T-helper 2 cell (primary cell): ENCODE results near the gene SLC25A34.

Experiments used
- DNase-seq, 5 experiments: peaks; one replicate each; pipeline versions ENCODE4 v3.0.0 to v3.0.0-alpha.2; 2012 to 2022

The SLC25A34 gene

DNA sequence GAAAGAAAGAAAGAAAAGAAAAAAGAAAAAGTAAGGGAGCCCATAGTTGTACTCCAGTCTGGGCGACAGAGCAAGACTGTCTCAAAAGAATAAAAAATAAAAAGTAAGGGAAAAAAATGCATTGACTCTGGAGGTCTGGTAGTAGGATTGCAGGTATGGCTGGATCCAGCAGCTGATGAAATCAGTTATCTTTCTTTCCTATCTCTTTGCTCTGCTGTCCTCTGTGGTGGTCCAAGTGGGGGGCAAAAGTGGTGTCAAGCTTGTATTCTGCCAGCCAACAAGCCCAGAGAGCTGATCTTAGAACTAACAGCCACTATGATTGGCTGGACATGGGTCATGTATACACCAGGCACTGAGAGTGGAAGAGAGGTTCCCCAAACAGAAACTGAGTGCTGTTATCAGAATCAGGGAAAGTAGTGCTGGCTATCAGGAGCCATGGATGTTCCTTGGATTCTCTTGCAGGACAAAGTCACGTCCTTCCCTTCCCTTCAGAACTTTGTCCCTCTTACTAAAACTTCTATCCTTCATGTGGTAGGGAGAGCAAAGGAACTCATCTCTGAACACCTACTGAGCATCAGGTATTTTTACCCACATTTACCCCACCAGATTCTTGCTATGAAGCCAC is 19.1 kb downstream of the SLC25A34 start:
- no peak for DNase-seq

- DNase-seq, result no peak
These were observed 19.6 kb downstream of the SLC25A34 start for GRCh38 chr1:15755646-15756040.

- DNase-seq, result no peak
These were observed 20.3 kb downstream of the SLC25A34 start for GRCh38 chr1:15756143-15757015.

- no peak for DNase-seq
These were observed 21.0 kb downstream of the SLC25A34 start for GRCh38 chr1:15757016-15757543.

DNA sequence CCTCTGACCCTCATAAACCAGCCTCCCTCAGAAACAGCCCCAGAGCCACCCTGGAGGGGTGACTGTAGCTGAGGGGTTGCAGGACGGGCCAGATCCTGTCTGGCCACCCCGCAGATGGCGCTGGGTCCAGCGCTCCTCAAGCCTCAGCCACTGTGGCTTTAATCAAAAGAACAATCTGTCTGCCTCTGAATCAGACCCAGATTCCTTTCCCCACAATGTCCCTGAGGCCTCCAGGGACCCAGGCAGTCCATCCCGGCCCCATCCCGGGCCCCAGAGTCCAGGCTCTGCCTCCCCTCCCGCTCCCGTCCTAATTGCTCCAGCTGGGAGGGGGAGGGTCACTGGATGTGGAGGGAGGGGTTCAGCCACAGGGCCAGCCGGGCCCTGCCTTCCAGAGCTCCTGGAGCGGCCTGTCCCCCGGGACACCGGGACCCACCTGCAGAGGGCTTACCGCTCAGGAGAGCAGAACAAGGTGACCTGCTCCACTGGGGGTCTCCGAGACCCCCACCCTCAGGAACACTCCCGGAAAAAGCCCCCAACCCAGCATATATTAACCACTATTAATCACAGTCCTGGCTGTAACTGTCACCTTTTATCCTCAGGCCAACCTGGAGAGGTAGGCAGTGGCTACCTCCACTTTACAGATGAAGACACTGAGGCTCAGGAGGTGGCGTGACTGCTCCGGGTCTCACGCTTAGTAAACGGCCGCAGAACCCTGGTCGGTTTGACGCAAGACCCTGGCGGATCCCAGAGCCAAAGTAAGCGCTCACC is 21.7 kb downstream of the SLC25A34 start:
- DNase-seq, result no peak

DNA sequence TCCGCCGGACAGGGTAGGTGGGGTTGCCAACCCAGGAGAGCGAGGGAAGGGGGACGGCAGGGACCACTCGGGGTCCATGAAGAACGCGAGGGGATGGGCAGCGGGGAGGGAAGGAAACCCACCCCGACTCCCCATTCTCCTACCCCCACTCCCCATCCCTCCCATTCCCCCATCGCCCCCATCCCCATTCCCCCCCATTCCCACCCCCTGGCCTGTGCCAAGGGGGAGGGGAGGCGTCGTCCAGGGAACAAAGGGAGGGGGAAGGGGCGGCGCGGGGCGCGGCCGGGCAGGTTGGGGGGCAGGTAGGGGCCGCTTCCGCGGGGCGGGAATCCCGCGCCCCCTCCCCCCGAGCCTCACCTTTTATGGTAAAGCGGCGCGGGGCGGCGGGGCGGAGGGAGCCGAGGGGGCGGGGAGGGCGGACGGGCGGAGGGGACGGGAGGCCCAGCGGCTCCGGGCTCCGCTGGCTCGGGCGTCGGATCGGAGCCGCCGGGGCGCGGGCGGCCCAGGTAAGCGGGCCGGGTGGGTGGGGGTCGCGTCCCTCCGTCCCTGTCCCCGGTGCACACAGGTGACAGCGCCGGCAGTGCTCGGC is 22.4 kb downstream of the SLC25A34 start, which contains the start of gene FBLIM1:
TSS of gene FBLIM1 (plus strand) at position 453 of the 589 bp plus-strand sequence. CDS start 6,189 bp downstream, outside the sequence.
- no peak for DNase-seq

DNA sequence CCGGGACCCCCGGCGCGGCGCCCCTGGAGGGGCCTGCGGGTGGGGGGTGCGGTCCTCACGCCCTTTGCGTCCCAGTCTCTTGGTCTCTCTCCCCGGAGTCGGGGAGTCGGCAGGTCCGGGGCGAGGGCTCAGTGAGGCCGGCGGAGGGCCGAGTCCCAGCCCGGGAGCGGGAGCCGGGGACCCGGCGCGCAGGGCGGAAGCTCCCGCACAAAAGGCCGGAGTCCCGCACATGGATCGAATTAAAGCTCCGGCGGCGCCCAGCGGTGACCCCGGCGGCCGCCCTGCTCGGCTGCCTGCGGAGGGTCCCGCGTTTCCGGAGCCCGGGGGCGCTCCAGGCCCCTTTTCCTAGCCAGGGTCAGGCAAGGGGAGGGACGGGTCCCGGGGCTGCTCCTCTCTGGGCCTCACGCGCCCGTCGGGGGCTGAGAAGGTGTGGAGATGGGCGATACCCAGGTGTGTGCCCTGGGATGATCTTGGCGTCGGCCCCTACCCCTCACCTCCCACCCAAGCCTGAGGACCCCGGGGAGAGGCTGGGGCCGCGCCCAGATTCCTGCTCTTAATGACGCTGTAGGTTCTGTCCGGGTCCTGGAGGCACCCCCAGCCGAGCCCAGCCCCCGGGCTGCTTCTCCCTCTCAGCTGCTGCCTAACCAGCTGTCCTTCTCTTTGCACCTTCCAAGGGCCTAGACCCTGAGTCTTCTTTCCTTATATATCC is 23.0 kb downstream of the SLC25A34 start:
- DNase-seq, result no peak

DNA sequence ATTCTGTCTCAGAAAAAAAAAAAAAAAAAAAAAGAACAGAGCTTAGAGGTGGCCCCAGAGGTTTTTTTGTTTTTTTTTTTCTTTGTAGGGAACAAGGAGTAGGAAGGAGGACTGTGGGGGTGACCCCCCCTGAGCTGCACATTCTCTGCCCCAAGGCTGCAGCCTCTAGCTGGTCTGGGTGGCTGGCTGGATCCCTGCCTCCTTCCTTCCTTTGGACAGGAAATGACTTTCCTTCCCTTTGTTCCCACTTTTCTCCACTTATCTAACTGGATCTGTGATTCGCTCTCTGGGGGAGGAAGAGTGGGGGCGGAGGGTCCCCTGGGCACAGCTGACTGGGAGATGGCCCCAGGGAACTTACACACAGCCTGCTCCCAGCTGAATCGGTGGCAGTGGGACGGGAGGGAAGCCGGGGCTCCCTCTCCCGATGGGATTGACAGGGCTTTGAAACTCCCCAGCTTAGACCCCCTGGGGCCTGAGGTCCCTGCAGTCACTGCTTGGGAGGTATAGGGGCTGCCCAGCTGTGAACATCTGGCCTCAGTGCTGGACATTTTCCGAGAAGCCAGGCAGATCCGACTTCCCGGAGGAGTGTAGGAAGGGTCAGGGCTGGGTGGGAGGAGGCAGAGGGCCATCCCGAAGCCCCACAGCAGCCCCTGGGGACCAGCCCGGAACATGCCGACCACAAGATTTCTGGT is 24.6 kb downstream of the SLC25A34 start:
- no peak for DNase-seq

DNA sequence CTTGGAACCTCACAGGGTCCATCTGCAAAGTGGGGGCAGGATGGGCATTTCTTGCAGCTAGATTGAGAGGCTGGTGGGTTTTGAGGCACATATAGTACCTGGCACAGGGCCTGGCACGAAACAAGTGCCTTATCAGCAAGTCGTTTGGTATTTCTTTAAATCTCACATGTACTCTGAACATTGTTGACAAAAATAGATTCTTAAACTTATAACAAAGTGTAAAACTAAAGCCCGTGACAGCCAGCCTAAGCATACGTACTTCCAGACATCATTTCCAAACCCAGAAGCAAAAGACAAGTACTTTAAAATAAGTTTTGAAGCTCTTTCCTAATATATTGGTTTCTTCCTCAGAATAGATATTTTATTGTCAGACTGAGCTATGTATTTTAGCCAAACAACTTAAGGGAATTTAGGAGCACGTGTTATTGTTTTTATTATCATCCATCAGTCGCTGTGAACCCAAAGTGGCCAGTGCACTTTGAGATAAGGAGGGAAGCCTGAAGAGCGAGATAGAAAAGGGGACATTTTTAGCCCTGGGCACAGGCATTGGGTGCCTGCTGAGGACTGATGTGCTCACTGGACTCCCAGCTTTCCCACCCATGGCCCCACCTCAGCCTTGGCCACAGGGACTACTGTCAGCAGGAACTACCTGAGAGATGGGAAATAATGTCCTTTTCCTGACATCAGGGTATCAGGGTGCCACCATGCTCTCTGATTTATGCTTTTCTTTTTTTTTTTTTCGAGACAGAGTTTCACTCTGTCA is 25.5 kb downstream of the SLC25A34 start:
- no peak for DNase-seq

DNA sequence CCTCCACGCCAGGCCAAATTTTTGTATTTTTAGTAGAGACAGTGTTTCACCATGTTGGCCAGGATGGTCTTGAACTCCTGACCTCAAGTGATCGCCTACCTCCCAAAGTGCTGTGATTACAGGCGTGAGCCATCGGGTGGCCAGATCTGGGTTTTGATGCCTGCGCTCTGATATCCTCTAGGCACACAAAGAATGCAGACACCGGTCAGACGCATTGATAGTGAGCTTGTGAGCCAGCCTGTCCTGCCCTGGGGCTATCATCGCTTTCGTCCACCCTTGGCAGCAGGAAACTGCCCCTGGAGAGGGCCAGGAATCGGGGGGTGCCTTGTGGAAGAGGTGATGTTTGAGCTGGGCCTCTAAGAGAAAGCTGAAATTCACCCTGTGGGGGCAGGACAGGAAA is 26.5 kb downstream of the SLC25A34 start:
- no peak for DNase-seq

- DNase-seq, result no peak
These were observed 28.3 kb downstream of the SLC25A34 start for GRCh38 chr1:15764269-15764764.

- no peak for DNase-seq
These were observed 28.8 kb downstream of the SLC25A34 start for GRCh38 chr1:15764890-15765289.

DNA sequence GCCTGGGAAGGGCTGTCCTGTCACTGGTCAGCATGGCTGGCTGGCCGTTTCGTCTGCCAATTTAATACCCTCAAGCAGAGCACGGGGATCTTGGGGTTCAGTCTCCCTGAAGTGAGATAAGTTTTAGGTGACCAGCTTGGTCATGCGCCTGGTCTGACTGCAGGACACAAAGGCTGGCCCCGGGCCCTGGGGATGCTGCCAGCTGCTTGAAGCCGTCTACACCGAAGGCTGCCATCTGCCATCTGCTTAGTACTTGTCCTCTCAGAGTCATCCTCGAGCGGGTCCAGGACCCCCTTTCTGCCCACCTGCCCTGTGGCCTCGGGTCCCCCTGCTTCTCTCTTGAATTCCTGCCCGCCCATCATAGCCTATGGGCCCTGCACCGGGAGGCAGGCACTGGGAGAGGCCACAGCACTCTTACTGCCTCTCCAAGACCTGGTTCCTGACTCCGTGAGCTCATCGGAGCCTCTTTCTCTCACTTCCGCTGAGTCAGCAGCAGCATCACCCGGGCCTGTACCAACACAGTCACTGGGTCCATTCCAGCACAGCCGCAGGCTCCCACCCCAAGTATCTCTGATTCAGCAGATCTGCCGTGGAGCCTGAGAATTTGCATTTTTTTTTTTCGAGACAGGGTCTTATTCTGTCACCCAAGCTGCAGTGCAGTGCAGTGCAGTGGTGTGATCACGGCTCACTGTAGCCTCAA is 29.6 kb downstream of the SLC25A34 start:
- no peak for DNase-seq

- DNase-seq, result no peak
These were observed 31.9 kb downstream of the SLC25A34 start for GRCh38 chr1:15767941-15768340.

DNA sequence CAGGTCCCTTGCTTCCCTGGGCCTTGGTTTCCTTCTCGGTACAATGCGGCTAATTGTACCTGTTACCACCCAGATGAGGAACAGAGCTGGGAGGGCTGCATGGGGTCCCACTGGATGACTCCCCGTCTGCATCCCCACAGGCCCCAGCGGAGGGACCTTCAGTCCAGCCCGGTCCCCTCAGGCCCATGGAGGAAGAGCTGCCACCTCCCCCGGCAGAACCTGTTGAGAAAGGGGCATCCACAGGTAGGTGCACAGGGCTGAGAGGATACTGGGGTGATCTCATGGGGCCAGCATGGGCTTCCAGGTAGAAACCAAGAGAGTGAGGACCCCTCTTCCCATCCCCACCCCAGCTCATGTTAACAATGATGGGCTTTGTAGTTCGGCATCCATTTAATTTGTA is 32.3 kb downstream of the SLC25A34 start:
- no peak for DNase-seq

GRCh38 chr1:15770313-15770962 is 34.4 kb downstream of the SLC25A34 start:
- DNase-seq, result no peak

DNA sequence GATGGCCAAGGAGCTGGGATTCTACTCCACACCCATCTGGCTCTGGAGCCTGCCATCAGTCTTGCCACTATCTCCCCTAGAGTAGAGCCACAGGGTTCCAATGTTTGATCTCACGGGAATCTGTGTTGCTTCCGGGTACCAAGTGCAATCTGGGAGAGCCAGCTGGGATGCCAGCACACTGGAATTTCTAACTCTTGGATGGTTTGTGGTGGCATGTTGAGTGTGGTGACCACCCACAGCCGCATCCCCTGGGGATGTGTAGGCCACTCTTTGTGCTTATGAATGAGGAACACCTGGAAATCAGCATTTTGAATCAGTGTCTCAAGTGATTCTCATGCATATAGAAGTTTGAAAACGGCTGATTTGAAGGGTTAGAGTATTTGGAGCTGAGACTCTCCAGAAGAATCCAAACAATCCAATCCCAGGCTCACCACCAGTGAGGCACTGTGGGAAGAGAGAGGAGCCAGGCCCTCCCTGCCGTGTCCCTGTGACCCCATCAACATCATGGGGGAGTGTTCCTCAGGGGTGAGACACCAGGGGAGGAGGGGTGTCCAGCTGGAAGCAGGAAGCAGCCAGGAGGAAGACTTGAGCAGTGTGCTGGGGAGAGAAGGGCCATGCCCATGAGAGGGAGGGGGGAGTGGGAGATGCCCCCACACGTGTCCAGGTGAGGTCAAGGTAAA is 35.9 kb downstream of the SLC25A34 start:
- no peak for DNase-seq

GRCh38 chr1:15775706-15776105 is 39.6 kb downstream of the SLC25A34 start:
- DNase-seq, result no peak
